Stimulated activated CD4-positive, alpha-beta T cell treated with anti-CD3 and anti-CD28 coated beads, TNF-alpha, amount 100 ng/mL, for 48 hours (primary cell): ENCODE results near the gene SLC37A1.

Source experiments
- DNase-seq, 3 donors: peaks; one replicate each; pipeline ENCODE4 v3.0.0-alpha.2; 2020; ENCODE audit warnings: low read depth in 3 of 3

Gene SLC37A1

GRCh38 chr21:42479582-42479981 lies 34.1 kb upstream of the SLC37A1 start:
- no peak for DNase-seq

GRCh38 chr21:42480736-42481135 lies 32.9 kb upstream of the SLC37A1 start:
- DNase-seq = no peak

- no peak for DNase-seq
These were observed 32.5 kb upstream of the SLC37A1 start for GRCh38 chr21:42481169-42481568.

GRCh38 chr21:42484966-42485365 lies 28.7 kb upstream of the SLC37A1 start:
- no peak for DNase-seq

- no peak for DNase-seq
These were observed 27.6 kb upstream of the SLC37A1 start for GRCh38 chr21:42486072-42486471.

- DNase-seq = no peak
These were observed 27.1 kb upstream of the SLC37A1 start for GRCh38 chr21:42486531-42486930.

- no peak for DNase-seq
These were observed 24.6 kb upstream of the SLC37A1 start for GRCh38 chr21:42489006-42489563.

- no peak for DNase-seq
These were observed 23.7 kb upstream of the SLC37A1 start for GRCh38 chr21:42489991-42490390.

GRCh38 chr21:42490720-42491119 lies 22.9 kb upstream of the SLC37A1 start:
- DNase-seq = no peak

GRCh38 chr21:42491328-42491727 lies 22.3 kb upstream of the SLC37A1 start:
- no peak for DNase-seq

GRCh38 chr21:42492201-42492600 lies 21.5 kb upstream of the SLC37A1 start:
- DNase-seq = no peak

GRCh38 chr21:42493109-42494060 lies 20.3 kb upstream of the SLC37A1 start:
- no peak for DNase-seq

- DNase-seq = no peak
These were observed 18.6 kb upstream of the SLC37A1 start for GRCh38 chr21:42495027-42495426.

GRCh38 chr21:42495765-42496119 lies 17.9 kb upstream of the SLC37A1 start:
- no peak for DNase-seq

- peak; percentile 99 to 100 (median 99) for DNase-seq
These were observed 17.4 kb upstream of the SLC37A1 start, which contains the start of gene RSPH1 for GRCh38 chr21:42496120-42496838. Gene RSPH1 (minus strand): TSS chr21:42496224. CDS start chr21:42496186, 38 bp downstream.

GRCh38 chr21:42496839-42497202 lies 16.8 kb upstream of the SLC37A1 start:
- no peak for DNase-seq

- no peak for DNase-seq
These were observed 15.6 kb upstream of the SLC37A1 start for GRCh38 chr21:42498012-42498411.

GRCh38 chr21:42499444-42500112 lies 14.1 kb upstream of the SLC37A1 start:
- no peak for DNase-seq

- no peak for DNase-seq
These were observed 13.4 kb upstream of the SLC37A1 start for GRCh38 chr21:42500225-42500624.

GRCh38 chr21:42500736-42501135 lies 12.9 kb upstream of the SLC37A1 start:
- no peak for DNase-seq

GRCh38 chr21:42503711-42504110 lies 9.9 kb upstream of the SLC37A1 start:
- no peak for DNase-seq

- DNase-seq = no peak
These were observed 8.4 kb upstream of the SLC37A1 start for GRCh38 chr21:42505090-42505726.
